Measurements from ENCODE around the gene HNRNPD. TPM values are rescaled to one million over a fixed set of nuclear protein-coding genes. Genes with fewer than 3 reads are reported as not detected.

The HNRNPD gene
- total RNA-seq, 1 donor from 2014 or later: 22.6 TPM

GRCh38 chr4:82380344-82380743 is 6.6 kb upstream of the HNRNPD start:
- no peak for TF ChIP-seq CTCF (IDR thresholded peaks at IDR 0.05; ENCODE audit: insufficient read depth, low read length, severe bottlenecking)
- DNase-seq (ENCODE audit: low read depth) (peak; percentile 57), FAIRE-seq (peak; percentile 40)
- no peaks in the 10 kb centered on the region for H3K36me3 ChIP-seq (ENCODE audit: control insufficient read depth, insufficient read depth, low read length)
- no peaks in the 10 kb centered on the region for H3K27me3 ChIP-seq (ENCODE audit: control insufficient read depth, insufficient read depth, low read length)
- H3K4me3 ChIP-seq (ENCODE audit: low read depth, low read length): no peak overlapping the region

GRCh38 chr4:82376109-82376508 is 2.3 kb upstream of the HNRNPD start:
- Histone ChIP-seq H3K27me3 (ENCODE audit: control insufficient read depth, insufficient read depth, low read length) (no peaks in the 10 kb centered on the region), H3K36me3 (ENCODE audit: control insufficient read depth, insufficient read depth, low read length) (peaks cover 1% of the 10 kb centered on the region), H3K4me3 (ENCODE audit: low read depth, low read length) (no peak overlapping the region)
- FAIRE-seq (no peak), DNase-seq (ENCODE audit: low read depth) (no peak)
- TF ChIP-seq CTCF (IDR thresholded peaks at IDR 0.05; ENCODE audit: insufficient read depth, low read length, severe bottlenecking): no peak

- Histone ChIP-seq H3K36me3 (ENCODE audit: control insufficient read depth, insufficient read depth, low read length) (peaks cover 3% of the 10 kb centered on the region), H3K27me3 (ENCODE audit: control insufficient read depth, insufficient read depth, low read length) (no peaks in the 10 kb centered on the region), H3K4me3 (ENCODE audit: low read depth, low read length) (peak overlapping the region; percentile 99)
- FAIRE-seq (no peak), DNase-seq (ENCODE audit: low read depth) (no peak)
- TF ChIP-seq CTCF (IDR thresholded peaks at IDR 0.05; ENCODE audit: insufficient read depth, low read length, severe bottlenecking): no peak
These were observed 340 bp downstream of the HNRNPD start for GRCh38 chr4:82373486-82373815.

- peak overlapping the region; percentile 99 for H3K4me3 ChIP-seq (ENCODE audit: low read depth, low read length)
- peaks cover 3% of the 10 kb centered on the region for H3K36me3 ChIP-seq (ENCODE audit: control insufficient read depth, insufficient read depth, low read length)
- FAIRE-seq (no peak), DNase-seq (ENCODE audit: low read depth) (peak; percentile 68)
- no peaks in the 10 kb centered on the region for H3K27me3 ChIP-seq (ENCODE audit: control insufficient read depth, insufficient read depth, low read length)
- TF ChIP-seq CTCF (IDR thresholded peaks at IDR 0.05; ENCODE audit: insufficient read depth, low read length, severe bottlenecking): no peak
These were observed 990 bp downstream of the HNRNPD start for GRCh38 chr4:82372517-82373485.

- no peak for TF ChIP-seq CTCF (IDR thresholded peaks at IDR 0.05; ENCODE audit: insufficient read depth, low read length, severe bottlenecking)
- H3K27me3 ChIP-seq (ENCODE audit: control insufficient read depth, insufficient read depth, low read length): no peaks in the 10 kb centered on the region
- no peak for FAIRE-seq
- peak overlapping the region; percentile 99 for H3K4me3 ChIP-seq (ENCODE audit: low read depth, low read length)
- H3K36me3 ChIP-seq (ENCODE audit: control insufficient read depth, insufficient read depth, low read length): peaks cover 3% of the 10 kb centered on the region
- DNase-seq (ENCODE audit: low read depth): peak; percentile 18
These were observed 2.3 kb downstream of the HNRNPD start for GRCh38 chr4:82371497-82371896.
